HG02885 (cell line): ENCODE data around the gene DLST.
A peak's percentile ranks its signal among the peaks of the same experiment; 100 is the strongest.
"Not testable (repeated sequence)": the region's sequence is repeated elsewhere in the genome, so short reads cannot be mapped to it uniquely, and the experiment has no call there.

Experiments
- ATAC-seq: cut with Tn5 transposase; IDR thresholded peaks from one replicate; pipeline ENCODE4 v1.9.1; 2021; ENCODE audit warnings: mild to moderate bottlenecking; ENCODE audit not compliant: unreplicated experiment, poor library complexity

DLST gene

GRCh38 chr14:74913986-74914573 is 32.4 kb downstream of the DLST start:
- ATAC-seq, result no peak

DNA sequence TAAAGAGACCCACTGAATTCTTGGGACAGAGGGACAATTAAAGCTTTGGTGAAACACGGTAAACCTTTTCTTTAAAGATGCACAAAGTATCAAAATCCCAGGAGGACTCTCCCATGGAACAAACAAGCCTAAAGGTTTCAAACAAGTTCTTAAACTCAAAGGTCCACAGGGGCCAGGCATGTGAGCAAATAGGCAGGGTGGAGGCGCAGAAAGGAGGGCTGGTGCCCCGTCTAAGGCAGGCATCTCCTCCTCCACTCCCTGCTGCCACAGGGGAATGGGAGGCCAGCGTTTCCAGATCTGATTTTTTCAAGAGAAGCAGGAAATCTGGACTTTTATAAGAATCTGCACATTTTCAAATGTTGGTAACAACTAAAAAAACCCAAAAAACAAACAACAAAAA is 33.7 kb downstream of the DLST start:
- no peak for ATAC-seq

DNA sequence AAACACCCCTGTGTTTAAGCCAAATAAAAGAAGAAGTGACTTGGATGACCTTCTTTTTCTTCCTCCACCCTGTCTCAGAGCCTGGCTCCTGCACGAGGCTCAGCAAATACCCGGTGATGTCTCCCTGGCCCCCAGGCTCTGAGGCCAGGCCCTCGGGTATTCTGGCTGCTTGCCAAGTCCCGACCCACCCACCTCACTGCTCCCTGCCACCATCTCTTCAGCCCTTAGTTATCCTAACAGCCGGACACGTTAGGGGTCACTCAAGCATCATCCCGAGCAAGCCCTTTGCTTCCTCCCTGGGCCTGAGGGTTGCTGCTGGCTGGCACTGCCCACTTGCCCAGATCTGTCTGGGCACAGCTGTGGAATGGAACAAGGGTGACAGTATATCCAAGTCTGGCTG is 34.1 kb downstream of the DLST start:
- ATAC-seq, result no peak

DNA sequence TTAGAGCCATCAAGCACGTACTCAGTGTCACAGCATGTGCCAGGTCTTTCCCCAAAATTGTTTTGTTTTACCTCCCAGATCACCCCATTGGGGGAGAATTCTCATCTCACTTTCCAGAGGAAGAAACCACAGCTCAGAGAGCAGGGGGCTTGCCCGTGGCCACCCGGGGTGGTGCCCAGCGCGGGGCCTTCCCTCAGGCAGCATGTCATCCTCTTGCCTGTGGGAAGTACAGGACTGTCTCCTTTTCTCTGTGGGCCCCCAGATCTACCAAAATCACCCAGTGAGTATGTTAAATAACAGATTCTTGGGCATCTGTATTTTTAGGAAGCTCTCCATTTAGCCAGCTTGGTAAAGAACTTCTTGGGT is 35.4 kb downstream of the DLST start:
- ATAC-seq, result no peak

- no peak for ATAC-seq
Observed at GRCh38 chr14:74917646-74918081, 35.9 kb downstream of the DLST start.

DNA sequence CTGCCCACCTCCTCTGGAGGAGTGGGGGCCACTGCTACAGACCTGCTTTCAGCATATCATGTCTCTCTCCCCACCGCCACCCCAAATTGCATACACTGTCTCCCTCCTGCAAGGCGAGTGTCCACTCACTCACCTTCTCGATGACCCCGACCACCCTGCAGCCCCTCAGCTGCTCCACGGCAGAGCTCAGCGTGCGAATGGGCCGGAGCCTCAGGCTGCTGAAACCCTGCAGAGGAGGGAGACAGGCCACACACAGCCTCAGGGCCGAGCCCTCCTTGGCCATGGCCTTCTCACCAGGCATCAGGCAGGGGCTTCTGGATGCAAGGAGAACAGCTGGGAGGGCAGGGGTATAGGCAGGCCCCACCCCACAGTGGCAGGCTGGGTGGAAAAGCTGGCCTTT is 36.7 kb downstream of the DLST start:
- no peak for ATAC-seq

DNA sequence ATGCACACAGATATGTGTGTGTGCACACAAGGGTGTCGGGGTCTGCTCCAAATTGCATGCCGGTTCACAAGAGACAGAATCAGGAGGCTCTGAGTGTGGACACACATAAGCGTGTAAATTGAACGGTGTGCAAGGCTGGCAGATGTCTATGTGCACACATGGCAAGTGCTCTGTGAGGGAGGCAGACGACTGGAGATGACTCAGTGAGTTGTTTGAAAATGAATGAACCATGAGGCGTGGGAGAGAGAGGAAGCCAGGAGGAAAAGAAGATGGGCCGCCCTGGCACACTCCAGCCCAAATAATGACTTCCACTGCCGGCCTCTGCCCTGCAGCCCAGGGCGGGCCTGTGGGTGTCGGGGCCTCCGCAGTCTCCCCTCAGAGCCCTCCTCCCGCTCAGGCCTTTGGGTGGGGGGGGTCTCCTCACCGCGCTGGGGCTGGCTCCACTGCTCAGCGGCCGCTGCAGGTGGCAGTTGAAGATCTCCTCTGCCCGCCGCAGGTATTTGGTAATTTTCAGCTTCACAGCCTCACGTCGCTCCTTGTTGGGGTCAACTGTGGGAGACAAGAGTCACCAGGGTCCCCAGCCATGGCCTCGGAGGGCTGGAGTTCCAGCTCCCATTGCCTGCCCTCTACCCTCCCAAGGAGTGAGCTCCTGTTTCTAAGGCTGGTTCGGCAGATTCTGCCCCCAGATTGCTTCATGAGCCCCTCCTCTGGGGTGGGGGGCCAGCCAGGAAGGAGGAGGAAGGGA is 37.9 kb downstream of the DLST start:
- ATAC-seq, result no peak

DNA sequence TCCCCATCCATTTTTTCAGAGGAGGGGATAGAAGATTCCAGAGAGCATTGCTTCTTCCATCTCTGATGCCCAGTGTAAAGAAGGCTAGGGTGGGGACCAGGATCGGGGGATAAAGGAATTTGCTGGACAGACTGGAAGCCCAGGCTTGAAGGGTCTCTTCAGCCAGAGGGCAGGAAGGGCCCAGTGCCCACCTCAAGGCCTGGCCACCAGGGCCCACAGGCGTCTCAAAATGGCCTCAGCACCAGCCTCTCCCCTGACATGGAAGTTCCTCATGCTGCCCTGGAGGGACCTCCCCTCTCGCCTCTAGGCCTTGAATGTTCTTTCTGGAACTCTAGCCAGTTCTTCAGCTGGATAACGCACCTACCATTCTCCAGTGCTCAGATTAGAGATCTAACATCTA is 38.6 kb downstream of the DLST start:
- no peak for ATAC-seq

- no peak for ATAC-seq
Observed at GRCh38 chr14:74921053-74921620, 39.4 kb downstream of the DLST start.

GRCh38 chr14:74921987-74922751 is 40.5 kb downstream of the DLST start:
- no peak for ATAC-seq

GRCh38 chr14:74922752-74923401 is 41.2 kb downstream of the DLST start, which contains the start of gene RPS6KL1:
RPS6KL1 (minus strand) TSS chr14:74923260; CDS start chr14:74921541, 1,719 bp downstream.
- peak; percentile 97 for ATAC-seq

DNA sequence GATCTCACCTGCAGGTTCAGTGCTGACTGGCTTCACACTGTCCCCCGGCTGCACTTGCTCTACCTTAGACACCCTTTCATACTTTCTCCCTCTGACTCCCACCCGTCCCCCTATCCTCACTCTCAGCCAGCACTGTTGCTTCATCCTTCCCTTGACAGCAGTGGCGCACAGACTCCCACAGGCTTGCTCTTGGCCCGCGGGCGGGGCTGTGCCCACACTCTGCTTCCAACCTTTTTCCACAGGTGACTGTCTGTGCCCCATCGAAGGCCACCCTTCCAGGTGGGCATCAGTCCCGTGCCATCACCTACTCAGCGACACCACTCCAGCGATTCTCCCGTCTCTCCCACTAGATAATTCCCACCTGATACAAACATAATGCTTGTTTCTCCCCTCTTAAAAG is 42.3 kb downstream of the DLST start:
- no peak for ATAC-seq

- no peak for ATAC-seq
Observed at GRCh38 chr14:74927225-74927624, 45.5 kb downstream of the DLST start.

DNA sequence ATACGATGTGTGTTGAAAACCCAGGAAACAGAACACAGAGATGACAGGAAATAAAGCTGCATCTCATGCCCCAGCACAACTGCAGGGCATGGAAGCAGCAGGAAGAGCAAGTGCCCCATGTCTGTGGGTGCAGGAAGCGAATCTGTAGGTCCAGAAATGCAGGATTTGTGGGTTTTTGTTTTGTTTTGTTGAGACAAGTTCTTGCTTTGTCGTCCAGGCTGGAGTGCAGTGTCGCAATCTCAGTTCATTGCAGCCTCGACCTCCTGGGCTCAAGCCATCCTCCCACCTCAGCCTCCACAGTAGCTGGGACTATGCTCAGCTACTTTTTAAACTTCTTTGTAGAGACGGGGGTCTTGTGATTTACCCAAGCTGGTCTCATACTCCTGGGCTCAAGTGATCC is 47.5 kb downstream of the DLST start:
- ATAC-seq, result no peak

DNA sequence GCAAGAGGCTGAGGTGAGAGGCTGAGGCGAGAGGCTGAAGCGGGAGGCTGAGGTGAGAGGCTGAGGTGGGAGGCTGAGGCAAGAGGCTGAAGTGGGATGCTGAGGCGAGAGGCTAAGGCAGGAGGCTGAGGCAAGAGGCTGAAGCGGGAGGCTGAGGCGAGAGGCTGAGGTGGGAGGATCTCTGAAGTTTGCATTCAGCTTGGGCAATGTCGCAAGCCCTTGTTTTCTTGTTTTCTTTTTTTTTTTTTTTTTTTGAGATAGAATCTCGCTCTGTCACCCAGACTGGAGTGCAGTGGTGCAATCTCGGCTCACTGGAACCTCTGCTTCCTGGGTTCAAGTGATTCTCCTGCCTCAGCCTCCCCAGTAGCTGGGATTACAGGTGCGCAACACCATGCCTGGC is 50.0 kb downstream of the DLST start:
- not testable (repeated sequence) for ATAC-seq

GRCh38 chr14:74932401-74932901 is 50.7 kb downstream of the DLST start:
- ATAC-seq, result no peak

- not testable (repeated sequence) for ATAC-seq
Observed at GRCh38 chr14:74932936-74933335, 51.2 kb downstream of the DLST start.

GRCh38 chr14:74934041-74934440 is 52.3 kb downstream of the DLST start:
- ATAC-seq, result no peak

GRCh38 chr14:74934476-74935359 is 53.0 kb downstream of the DLST start:
- no peak for ATAC-seq

GRCh38 chr14:74935360-74935680 is 53.6 kb downstream of the DLST start:
- ATAC-seq, result no peak
